Prostate gland (tissue), 2 donors: ENCODE results near the gene PILRA. TPM values are rescaled to one million over a fixed set of nuclear protein-coding genes. Genes with fewer than 3 reads are reported as not detected.
A peak's percentile ranks its signal among the peaks of the same experiment; 100 is the strongest.
"Not testable (repeated sequence)": the region's sequence is repeated elsewhere in the genome, so short reads cannot be mapped to it uniquely, and the experiment has no call there.

Experiments used
- DNase-seq: peaks from one replicate; pipeline ENCODE4 v3.0.0-alpha.2; 2019; ENCODE audit warnings: low spot score
- H3K27ac ChIP-seq, 2 donors: fragments of 200-600 bp; sonication (generic); 2 replicates each; pipeline ENCODE4 v1.5.1; 2017 to 2019
- H3K27me3 ChIP-seq: fragments of 200-600 bp; sonication (generic); replicated peaks from 2 replicates; pipeline ENCODE4 v1.5.1; 2019; ENCODE audit not compliant: insufficient read depth
- H3K36me3 ChIP-seq, 2 donors: fragments of 200-600 bp; sonication (generic); 1 replicate in 1 of 2; 2 replicates in 1 of 2; pipeline versions ENCODE4 v1.5.1 to v1.8.1; 2017 to 2019
- H3K4me1 ChIP-seq: fragments of 200-600 bp; sonication (generic); replicated peaks from 2 replicates; pipeline ENCODE4 v1.5.1; 2019
- H3K4me3 ChIP-seq, 2 donors: fragments of 200-600 bp; sonication (generic); 2 replicates each; pipeline ENCODE4 v1.5.1; 2017 to 2019
- H3K9me3 ChIP-seq: fragments of 200-600 bp; sonication (generic); 2 replicates; pipeline ENCODE4 v1.5.1; 2017
- POLR2A ChIP-seq: fragments of 450-650 bp; IDR thresholded peaks from one replicate; pipeline ENCODE4 v1.6.1; 2016; ENCODE audit warnings: antibody characterized with exemption, mild to moderate bottlenecking
- POLR2AphosphoS5 ChIP-seq: sonication (generic); formaldehyde crosslinking; IDR thresholded peaks from one replicate; pipeline ENCODE4 v1.6.1; 2017; ENCODE audit warnings: antibody characterized with exemption
- WGBS: methylation state at CpG from one replicate; pipeline ENCODE4 v1.1.5; 2018; 5-methylcytosine and 5-hydroxymethylcytosine counted together
- intact Hi-C: fragments of 100-400 bp; cut with DNase I; formaldehyde crosslinking; loops from one replicate; pipeline ENCODE4 v1.14.2; 2022
- small RNA-seq, 2 donors: library from RNA; depleted of rRNA; stranded (forward); fragments of <200 nt; gene quantifications; one replicate each; pipeline ENCODE3, GENCODE V24; 2016
- total RNA-seq, 2 donors: library from RNA; depleted of rRNA; stranded (reverse); fragments of >200 nt; gene quantifications; one replicate each; pipeline ENCODE4 v1.1.0, GENCODE V29; 2016
- TF ChIP-seq, protein P1 (sequence below), 4 experiments: fragments of 200-600 bp in 2 of 4; fragments of 450-650 bp in 2 of 4; sonication (generic) in 2 of 4; IDR thresholded peaks; 1 replicate in 3 of 4; 2 replicates in 1 of 4; pipeline ENCODE4 v1.5.1; 2016 to 2019; ENCODE audit warnings: antibody characterized with exemption in 4 of 4, mild to moderate bottlenecking in 2 of 4, moderate library complexity in 2 of 4

PILRA gene
- total RNA-seq, 2 donors from 2014 or later = 4.9 to 11.9 TPM

DNA sequence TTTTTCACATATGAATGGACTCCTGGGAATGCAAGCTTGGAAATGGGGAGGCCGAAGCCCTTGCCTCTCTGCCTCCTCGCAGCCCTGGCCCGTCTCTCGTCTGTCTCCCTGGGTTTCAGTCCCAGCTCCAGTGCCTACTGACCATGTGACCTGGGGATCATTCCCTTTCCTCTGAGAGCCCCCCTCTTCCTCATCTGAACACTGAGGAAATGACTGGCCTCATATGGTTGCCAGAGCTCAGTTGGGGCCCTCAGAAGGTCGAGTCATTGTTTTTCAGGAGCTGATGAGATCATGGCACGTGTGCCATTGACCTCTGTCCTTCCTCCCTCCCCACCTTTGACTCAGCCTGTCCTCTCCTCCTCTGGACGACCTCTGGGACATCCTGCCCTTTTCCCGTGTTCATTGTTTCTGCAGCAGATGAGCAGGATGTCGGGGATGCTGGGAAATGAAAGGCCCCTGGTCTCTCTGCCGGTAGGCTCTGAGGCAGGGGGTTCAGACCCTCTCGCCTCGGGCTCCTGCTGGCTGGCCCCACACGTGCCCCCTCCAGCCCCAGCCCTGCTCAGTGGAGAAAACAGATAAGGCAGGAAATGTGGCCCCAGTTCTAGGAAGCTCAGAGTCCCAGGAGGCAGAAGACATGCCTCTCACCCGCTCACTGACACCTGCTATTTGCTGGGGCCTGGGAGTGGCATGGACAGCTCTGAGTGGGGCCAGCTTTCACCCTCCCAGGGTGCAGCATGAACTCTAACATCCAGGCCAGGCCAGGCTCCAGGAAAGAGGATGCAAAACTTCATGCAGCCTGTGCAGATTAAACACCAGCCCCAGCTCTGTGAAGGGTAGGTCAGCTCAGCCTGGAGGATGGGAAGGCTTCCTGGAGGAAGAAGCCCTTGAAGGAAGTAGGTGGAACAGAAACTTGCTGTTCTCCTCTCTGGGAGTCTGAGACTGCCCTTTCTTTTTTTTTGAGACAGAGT lies 71.3 kb downstream of the PILRA start:
- no peaks in the 10 kb centered on the region for H3K4me1 ChIP-seq
- TF ChIP-seq POLR2A = no peak
- TF ChIP-seq, protein P1, sequence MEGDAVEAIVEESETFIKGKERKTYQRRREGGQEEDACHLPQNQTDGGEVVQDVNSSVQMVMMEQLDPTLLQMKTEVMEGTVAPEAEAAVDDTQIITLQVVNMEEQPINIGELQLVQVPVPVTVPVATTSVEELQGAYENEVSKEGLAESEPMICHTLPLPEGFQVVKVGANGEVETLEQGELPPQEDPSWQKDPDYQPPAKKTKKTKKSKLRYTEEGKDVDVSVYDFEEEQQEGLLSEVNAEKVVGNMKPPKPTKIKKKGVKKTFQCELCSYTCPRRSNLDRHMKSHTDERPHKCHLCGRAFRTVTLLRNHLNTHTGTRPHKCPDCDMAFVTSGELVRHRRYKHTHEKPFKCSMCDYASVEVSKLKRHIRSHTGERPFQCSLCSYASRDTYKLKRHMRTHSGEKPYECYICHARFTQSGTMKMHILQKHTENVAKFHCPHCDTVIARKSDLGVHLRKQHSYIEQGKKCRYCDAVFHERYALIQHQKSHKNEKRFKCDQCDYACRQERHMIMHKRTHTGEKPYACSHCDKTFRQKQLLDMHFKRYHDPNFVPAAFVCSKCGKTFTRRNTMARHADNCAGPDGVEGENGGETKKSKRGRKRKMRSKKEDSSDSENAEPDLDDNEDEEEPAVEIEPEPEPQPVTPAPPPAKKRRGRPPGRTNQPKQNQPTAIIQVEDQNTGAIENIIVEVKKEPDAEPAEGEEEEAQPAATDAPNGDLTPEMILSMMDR (IDR thresholded peaks at IDR 0.05) = no peak
- peak; percentile 32 for TF ChIP-seq POLR2AphosphoS5
- no peak overlapping the region for H3K4me3 ChIP-seq
- peak overlapping the region in 1 of 2 donors; percentile 31 for H3K27ac ChIP-seq
- H3K9me3 ChIP-seq = no peaks in the 10 kb centered on the region
- H3K27me3 ChIP-seq = no peaks in the 10 kb centered on the region
- WGBS = 51% methylated on average over 14 of the region's 14 CpGs
- no peak for DNase-seq
- intact Hi-C loops = no loop called here
- H3K36me3 ChIP-seq = no peaks in the 10 kb centered on the region

DNA sequence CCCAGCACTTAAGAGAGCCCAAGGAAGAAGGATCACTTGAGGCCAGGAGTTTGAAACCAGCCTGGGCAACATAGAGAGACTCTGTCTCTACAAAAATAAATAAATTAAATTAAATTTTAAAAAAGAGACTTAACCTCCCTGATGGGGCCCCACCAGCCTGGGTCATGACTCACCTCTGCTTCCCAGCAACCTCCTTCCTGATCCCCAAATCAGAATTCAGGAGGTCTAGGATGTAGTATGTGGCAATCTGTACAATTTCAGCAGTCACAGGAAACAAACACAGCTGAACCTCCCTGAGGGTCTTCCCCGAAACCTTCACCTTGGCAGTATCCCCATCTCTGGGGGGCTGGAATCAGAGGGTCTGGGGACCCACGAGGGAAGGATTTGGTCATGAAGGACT lies 72.8 kb downstream of the PILRA start:
- Histone ChIP-seq H3K27me3 (no peaks in the 10 kb centered on the region), H3K9me3 (no peaks in the 10 kb centered on the region), H3K4me1 (no peaks in the 10 kb centered on the region), H3K4me3 (no peak overlapping the region), H3K36me3 (no peaks in the 10 kb centered on the region), H3K27ac (no peak overlapping the region)
- 77% methylated on average over 2 of the region's 2 CpGs for WGBS
- no peak for DNase-seq
- intact Hi-C loops = no loop called here
- no peak for TF ChIP-seq POLR2A
- TF ChIP-seq, protein P1 (IDR thresholded peaks at IDR 0.05) = no peak
- no peak for TF ChIP-seq POLR2AphosphoS5

DNA sequence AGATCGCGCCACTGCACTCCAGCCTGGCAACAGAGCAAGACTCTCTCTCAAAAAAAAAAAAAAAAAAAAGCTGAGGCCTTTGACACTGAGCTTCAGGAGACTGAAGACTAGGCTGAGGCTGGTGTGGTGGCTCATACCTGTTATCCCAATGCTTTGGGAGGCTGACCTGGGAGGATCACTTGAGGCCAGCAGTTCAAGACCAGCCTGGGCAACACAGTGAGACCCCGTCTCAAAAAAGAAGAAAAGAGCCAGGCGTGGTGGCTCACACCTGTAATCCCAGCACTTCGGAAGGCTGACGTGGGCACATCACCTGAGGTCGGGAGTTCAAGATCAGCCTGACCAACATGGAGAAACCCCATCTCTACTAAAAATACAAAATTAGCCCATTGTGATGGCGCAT lies 74.1 kb downstream of the PILRA start:
- H3K4me1 ChIP-seq, H3K27me3 ChIP-seq, intact Hi-C loops, H3K27ac ChIP-seq, H3K4me3 ChIP-seq, DNase-seq, H3K9me3 ChIP-seq, H3K36me3 ChIP-seq: not testable (repeated sequence)
- WGBS = 97% methylated on average over 8 of the region's 8 CpGs

DNA sequence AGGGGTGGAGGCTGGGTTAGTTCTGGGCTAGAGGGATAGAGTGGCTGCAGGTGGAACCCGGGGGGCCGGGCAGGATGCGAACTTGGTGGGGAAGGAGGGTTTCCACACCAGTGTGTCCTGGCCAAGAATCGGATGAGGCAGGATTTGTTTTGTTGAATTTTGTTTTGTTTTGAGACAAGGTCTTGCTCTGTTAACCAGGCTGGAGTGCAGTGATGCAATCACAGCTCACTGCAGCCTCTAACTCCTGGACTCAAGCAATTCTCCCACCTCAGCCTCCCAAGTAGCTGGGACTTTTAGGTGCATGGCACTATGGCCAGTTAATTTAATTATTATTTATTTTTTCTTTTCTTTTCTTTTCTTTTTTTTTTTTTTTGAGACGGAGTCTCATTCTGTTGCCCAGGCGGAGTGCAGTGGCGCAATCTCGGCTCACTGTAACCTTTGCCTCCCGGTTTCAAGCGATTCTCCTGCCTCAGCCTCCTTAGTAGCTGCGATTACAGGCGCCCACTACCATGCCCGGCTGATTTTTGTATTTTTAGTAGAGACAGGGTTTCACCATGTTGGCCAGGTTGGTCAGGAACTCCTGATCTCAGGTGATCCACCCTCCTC lies 76.0 kb downstream of the PILRA start:
- no peak overlapping the region for H3K27ac ChIP-seq
- DNase-seq = no peak

More for the DNA sequence above, 76.0 kb downstream of the PILRA start:
- WGBS = 86% methylated on average over 13 of the region's 13 CpGs
- Histone ChIP-seq H3K9me3 (no peaks in the 10 kb centered on the region), H3K36me3 (no peaks in the 10 kb centered on the region), H3K4me3 (no peak overlapping the region), H3K4me1 (no peaks in the 10 kb centered on the region), H3K27me3 (no peaks in the 10 kb centered on the region)
- intact Hi-C loops = no loop called here
- TF ChIP-seq, protein P1 (IDR thresholded peaks at IDR 0.05) = no peak
- no peak for TF ChIP-seq POLR2A
- TF ChIP-seq POLR2AphosphoS5 = no peak

Small RNA genes within 50 kb of the gene (small RNA-seq; reads per million reads assigned to genes)
- 0 reads per million in 2 donors for gene RF00019

Other genes with a start within 250 kb of the PILRA start
- gene MBLAC1, start 246.5 kb upstream of the PILRA start, total RNA-seq = 1 to 10 TPM; 4.4 to 6.1 TPM
- gene LAMTOR4, start 224.6 kb upstream of the PILRA start, total RNA-seq = 100 to 1,000 TPM; 213 to 243 TPM
- 10 to 100 TPM; 21.2 to 43.4 TPM for gene TRAPPC14, start 214.8 kb upstream of the PILRA start, total RNA-seq
- gene GAL3ST4, start 204.9 kb upstream of the PILRA start, total RNA-seq = 10 to 100 TPM in 1 of 2 donors, 1 to 10 TPM in 1; 4.1 to 10.2 TPM
- gene GPC2, start 196.1 kb upstream of the PILRA start, total RNA-seq = 1 to 10 TPM; 1.7 to 2.8 TPM
- gene STAG3, start 195.6 kb upstream of the PILRA start, total RNA-seq = 10 to 100 TPM in 1 of 2 donors, 1 to 10 TPM in 1; 1.8 to 37.6 TPM
- not detected for gene PVRIG, start 153.5 kb upstream of the PILRA start, total RNA-seq
- gene SPDYE3, start 65.8 kb upstream of the PILRA start, total RNA-seq = under 1 TPM in 1 of 2 donors, not detected in 1; 0.91 TPM
- gene PILRB, start 15.4 kb upstream of the PILRA start, total RNA-seq = 100 to 1,000 TPM in 1 of 2 donors, 10 to 100 TPM in 1; 72.4 to 120 TPM
- 10 to 100 TPM in 1 of 2 donors, 1 to 10 TPM in 1; 5.5 to 34.6 TPM for gene ZCWPW1, start 55.2 kb downstream of the PILRA start, total RNA-seq
- gene MEPCE, start 56.3 kb downstream of the PILRA start, total RNA-seq = 10 to 100 TPM; 24.2 to 62.8 TPM
- 10 to 100 TPM; 44.1 to 60.5 TPM for gene PPP1R35, start 63.0 kb downstream of the PILRA start, total RNA-seq
- gene SPACDR, start 90.8 kb downstream of the PILRA start, total RNA-seq = 10 to 100 TPM in 1 of 2 donors, not detected in 1; 11.9 TPM
- gene TSC22D4, start 105.7 kb downstream of the PILRA start, total RNA-seq = 100 to 1,000 TPM in 1 of 2 donors, 10 to 100 TPM in 1; 77.6 to 152 TPM
- 10 to 100 TPM in 1 of 2 donors, under 1 TPM in 1; 0.73 to 16.9 TPM for gene NYAP1, start 110.4 kb downstream of the PILRA start, total RNA-seq
- gene AGFG2, start 165.7 kb downstream of the PILRA start, total RNA-seq = 10 to 100 TPM; 33.0 to 94.9 TPM
- 10 to 100 TPM in 1 of 2 donors, 1 to 10 TPM in 1; 2.5 to 19.5 TPM for gene SAP25, start 200.4 kb downstream of the PILRA start, total RNA-seq
- gene LRCH4, start 212.6 kb downstream of the PILRA start, total RNA-seq = 100 to 1,000 TPM in 1 of 2 donors, 10 to 100 TPM in 1; 66.8 to 202 TPM
- gene FBXO24, start 212.8 kb downstream of the PILRA start, total RNA-seq = 1 to 10 TPM; 2.3 to 9.7 TPM
- 10 to 100 TPM; 11.8 to 49.5 TPM for gene PCOLCE, start 228.9 kb downstream of the PILRA start, total RNA-seq
- 10 to 100 TPM; 20.1 to 36.1 TPM for gene MOSPD3, start 239.1 kb downstream of the PILRA start, total RNA-seq